OCI-LY7 (cell line): ENCODE measurements around the gene PFKP.

Experiments used
- CTCF ChIP-seq: fragments of 200-600 bp; sonication (generic); conservative IDR thresholded peaks from 2 replicates; pipeline ENCODE4 v1.5.1; 2014; ENCODE audit warnings: mild to moderate bottlenecking, antibody characterized with exemption, low read length, moderate library complexity, mixed read lengths
- EZH2phosphoT487 ChIP-seq: fragments of 200-600 bp; sonication (generic); IDR thresholded peaks from 2 replicates; pipeline ENCODE4 v1.6.1; 2018; ENCODE audit warnings: low read depth, borderline replicate concordance, mild to moderate bottlenecking, mixed run types, antibody characterized with exemption, low read length, moderate library complexity, mixed read lengths

DNA sequence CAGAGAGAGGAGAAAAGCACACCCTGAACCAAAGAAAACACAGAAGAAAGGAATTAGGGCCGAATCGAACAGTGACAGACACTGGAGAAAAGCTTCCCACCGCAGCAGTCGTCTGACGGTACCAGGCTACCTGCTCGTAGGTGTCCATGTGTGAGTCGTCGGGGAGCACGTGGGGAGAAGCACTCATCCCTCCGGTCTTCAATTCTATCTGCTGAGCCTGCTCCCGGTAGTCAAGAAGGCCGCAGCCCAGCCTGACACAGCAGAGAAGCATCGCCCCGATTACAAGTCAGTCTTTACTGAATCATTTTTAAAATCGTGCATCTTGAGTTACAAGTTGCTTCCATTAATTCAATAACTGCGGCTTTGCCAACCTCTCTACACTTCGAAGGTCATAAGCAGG is 80.7 kb downstream of the PFKP start:
- TF ChIP-seq CTCF (no peak), EZH2phosphoT487 (no peak)
